ENCODE measurements around the gene MRTFB. TPM values are rescaled to one million over a fixed set of nuclear protein-coding genes. Genes with fewer than 3 reads are reported as not detected.

The MRTFB gene
- total and polyA plus RNA-seq, 2 of the 13 experiments (the other 11 are each of a cell fraction or from before 2014, with no cell fraction given), result 11.4 to 14.0 TPM

GRCh38 chr16:14302399-14303181 is 231.5 kb downstream of the MRTFB start (continued):
- TF ChIP-seq ZXDC (CRISPR knock-in tag; IDR thresholded peaks at IDR 0.05) (peak; percentile 79; the same call in 1 of the 2 replicates), SAP130 (CRISPR knock-in tag; IDR thresholded peaks at IDR 0.05; ENCODE audit: low read depth) (peak; percentile 72), ZNF770 (CRISPR knock-in tag; IDR thresholded peaks at IDR 0.05) (peak; percentile 68; the same call in 1 of the 2 replicates), CBFB (CRISPR knock-in tag; IDR thresholded peaks at IDR 0.05) (no peak), ZBTB7A (CRISPR knock-in tag; IDR thresholded peaks at IDR 0.05) (peak; percentile 69; the same call in 1 of the 2 replicates), ZBTB38 (CRISPR knock-in tag; IDR thresholded peaks at IDR 0.05) (no peak), UBTF (CRISPR knock-in tag; IDR thresholded peaks at IDR 0.05) (peak; percentile 76), BCL6 (CRISPR knock-in tag; IDR thresholded peaks at IDR 0.05) (peak; percentile 40; the same call in 1 of the 2 replicates), HOXA3 (CRISPR knock-in tag; IDR thresholded peaks at IDR 0.05) (peak; percentile 51), MXD1 (CRISPR knock-in tag; IDR thresholded peaks at IDR 0.05) (peak; percentile 87), KAT2B (IDR thresholded peaks at IDR 0.05; ENCODE audit: borderline replicate concordance, low read depth, low read length) (no peak), ZNF552 (CRISPR knock-in tag; IDR thresholded peaks at IDR 0.05; ENCODE audit: borderline replicate concordance) (0 out of 2 replicates have a peak, but pooled peaks have one; percentile 51), NR0B2 (CRISPR knock-in tag; IDR thresholded peaks at IDR 0.05) (peak; percentile 42; the same call in 1 of the 2 replicates), TERF1 (CRISPR knock-in tag; IDR thresholded peaks at IDR 0.05) (peak; percentile 74; the same call in 1 of the 2 replicates), ZNF572 (CRISPR knock-in tag; IDR thresholded peaks at IDR 0.05) (0 out of 2 replicates have a peak, but pooled peaks have one; percentile 58), KDM5B (CRISPR knock-in tag; IDR thresholded peaks at IDR 0.05; ENCODE audit: borderline replicate concordance) (peak; percentile 82; the same call in 1 of the 2 replicates), ZFX (CRISPR knock-in tag; IDR thresholded peaks at IDR 0.05; ENCODE audit: low read depth) (peak; percentile 39; the same call in 1 of the 2 replicates)

Measured in HepG2 (cell line).